GM19452 (cell line): Measurements from ENCODE around the gene PRKCE.
"Not testable (repeated sequence)": the region's sequence is repeated elsewhere in the genome, so short reads cannot be mapped to it uniquely, and the experiment has no call there.

Source experiments
- ATAC-seq: cut with Tn5 transposase; IDR thresholded peaks from one replicate; pipeline ENCODE4 v1.9.1; 2021; ENCODE audit not compliant: unreplicated experiment

Gene PRKCE

DNA sequence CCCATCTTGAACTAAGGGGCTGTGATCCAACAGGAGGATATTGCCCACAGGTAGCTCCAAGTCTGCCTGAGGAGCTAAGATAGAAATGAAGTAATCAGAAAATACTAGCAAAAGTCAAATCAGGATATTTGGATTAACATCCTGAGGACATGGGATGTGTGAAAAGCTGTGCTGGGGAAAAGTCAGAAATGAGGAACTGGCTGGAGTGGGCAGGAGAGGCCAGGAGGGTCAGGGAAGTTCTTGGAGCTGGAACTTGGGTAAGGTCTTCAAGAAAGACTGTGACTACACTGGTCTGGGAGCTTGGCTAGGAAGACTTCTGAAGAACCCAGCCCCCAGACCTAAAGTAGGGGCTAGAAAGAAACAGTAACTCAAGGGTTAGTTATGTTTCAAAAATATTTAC lies 250.9 kb downstream of the PRKCE start:
- no peak for ATAC-seq

GRCh38 chr2:45902781-45903375 lies 251.4 kb downstream of the PRKCE start:
- ATAC-seq = no peak

GRCh38 chr2:45904267-45904945 lies 252.9 kb downstream of the PRKCE start:
- ATAC-seq = peak; percentile 61

GRCh38 chr2:45904946-45905631 lies 253.6 kb downstream of the PRKCE start:
- ATAC-seq = no peak

GRCh38 chr2:45905632-45905958 lies 254.1 kb downstream of the PRKCE start:
- ATAC-seq = no peak

- no peak for ATAC-seq
These were observed 256.1 kb downstream of the PRKCE start for GRCh38 chr2:45907592-45907991.

DNA sequence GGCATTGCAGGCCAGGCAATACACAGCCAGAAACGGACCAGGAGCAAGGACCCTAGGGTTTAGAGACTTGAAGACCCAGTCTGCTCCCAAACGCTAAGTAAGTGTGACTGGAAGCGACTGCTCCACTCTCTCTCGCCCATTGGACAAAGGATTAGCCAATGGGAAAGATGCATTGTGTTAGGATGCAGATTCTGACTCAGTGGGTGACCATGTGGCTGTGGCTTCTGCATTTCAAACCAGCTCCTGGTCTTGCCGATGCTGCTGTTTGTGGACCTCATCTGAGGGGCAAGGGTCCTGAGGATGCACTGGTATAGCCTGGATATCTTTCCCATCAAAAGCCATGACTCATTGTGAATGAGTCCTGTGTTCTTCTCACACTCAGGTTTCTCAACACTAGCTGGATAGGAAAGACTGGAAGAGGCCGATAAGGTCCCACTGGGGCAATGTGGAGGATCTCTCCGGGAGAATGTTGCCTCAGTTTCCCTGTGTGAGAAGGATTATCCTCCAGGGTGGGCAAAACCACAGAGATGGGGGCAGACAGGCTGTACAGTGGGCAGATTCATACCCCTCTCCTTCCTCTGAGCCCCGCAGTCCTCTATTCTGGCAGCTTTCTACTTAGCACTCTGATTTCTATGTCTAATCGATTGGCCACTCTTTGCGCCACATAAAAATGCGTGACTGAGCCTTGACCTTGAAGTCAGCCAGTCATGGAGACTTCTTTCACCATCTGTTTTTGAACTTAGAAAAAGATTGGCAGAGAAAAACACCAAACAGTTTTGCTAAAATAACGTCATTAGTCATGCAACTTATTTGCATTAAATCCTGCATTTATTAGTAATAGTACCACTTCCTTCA lies 257.1 kb downstream of the PRKCE start:
- ATAC-seq = no peak

- no peak for ATAC-seq
These were observed 257.7 kb downstream of the PRKCE start for GRCh38 chr2:45909171-45909565.

DNA sequence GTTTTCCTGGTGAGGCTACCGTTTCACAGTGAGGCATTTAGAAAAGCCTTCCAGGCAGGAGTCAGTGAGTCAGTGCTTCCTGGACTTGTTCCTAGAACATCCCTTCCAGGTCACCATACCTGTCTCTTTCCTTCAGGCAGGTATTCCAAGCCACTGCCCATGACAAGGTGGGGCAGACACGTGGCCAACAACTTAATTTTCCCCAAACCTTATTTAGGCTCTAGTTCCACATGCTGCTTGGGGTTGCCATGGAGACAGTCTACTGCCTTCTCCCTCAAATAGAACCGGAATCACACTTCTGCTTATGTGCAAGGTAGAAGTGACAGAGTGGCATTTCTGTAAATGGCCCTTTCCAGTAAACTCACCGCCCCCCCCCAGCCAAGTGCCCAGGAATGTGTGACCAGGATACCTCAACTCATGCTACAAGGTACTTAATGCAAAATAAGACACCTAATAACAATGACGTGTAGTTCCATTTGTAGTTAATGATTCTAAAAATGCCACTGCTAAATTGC lies 258.3 kb downstream of the PRKCE start:
- peak; percentile 79 for ATAC-seq

- ATAC-seq = no peak
These were observed 259.1 kb downstream of the PRKCE start for GRCh38 chr2:45910473-45911060.

DNA sequence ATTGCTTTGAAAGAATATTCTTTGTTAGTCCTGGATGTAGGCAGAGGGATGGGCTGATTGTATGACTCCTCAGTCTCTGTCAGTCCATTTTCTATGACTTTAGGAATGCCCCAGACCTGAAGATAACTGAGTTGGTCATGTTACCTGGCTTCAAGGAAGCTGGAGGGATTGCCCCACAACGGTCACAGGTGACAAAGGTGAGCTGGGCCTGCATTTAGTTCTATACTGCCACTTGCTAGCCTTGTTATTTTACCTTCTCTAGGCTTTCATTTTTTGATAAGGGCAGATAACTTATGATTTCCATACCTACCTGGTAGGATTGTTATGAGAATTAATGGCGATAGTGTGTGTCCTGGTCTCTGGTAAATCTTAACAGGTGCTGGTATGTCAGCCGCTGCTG lies 260.1 kb downstream of the PRKCE start:
- no peak for ATAC-seq

- ATAC-seq = no peak
These were observed 260.6 kb downstream of the PRKCE start for GRCh38 chr2:45912109-45912508.

- ATAC-seq = no peak
These were observed 262.1 kb downstream of the PRKCE start for GRCh38 chr2:45913539-45913938.

DNA sequence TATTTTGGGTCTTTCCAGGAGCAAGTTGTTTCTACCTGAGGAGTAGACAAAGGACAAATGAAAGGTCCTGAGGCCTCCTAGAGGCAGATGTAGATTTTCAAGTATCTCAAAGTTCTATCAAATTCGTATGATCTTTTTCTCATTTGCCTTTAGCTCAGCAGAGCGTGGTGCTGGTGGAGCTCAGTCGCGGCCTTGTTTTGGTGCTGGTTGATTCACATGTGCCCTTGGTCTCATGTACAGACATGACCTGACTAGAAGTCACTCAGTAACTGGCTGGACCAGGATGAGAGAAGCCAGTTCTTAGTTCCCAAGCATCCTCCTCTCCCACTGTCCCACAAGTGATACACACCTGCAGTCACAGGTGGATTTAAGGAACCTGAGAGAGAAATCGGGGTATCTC lies 264.0 kb downstream of the PRKCE start:
- no peak for ATAC-seq

DNA sequence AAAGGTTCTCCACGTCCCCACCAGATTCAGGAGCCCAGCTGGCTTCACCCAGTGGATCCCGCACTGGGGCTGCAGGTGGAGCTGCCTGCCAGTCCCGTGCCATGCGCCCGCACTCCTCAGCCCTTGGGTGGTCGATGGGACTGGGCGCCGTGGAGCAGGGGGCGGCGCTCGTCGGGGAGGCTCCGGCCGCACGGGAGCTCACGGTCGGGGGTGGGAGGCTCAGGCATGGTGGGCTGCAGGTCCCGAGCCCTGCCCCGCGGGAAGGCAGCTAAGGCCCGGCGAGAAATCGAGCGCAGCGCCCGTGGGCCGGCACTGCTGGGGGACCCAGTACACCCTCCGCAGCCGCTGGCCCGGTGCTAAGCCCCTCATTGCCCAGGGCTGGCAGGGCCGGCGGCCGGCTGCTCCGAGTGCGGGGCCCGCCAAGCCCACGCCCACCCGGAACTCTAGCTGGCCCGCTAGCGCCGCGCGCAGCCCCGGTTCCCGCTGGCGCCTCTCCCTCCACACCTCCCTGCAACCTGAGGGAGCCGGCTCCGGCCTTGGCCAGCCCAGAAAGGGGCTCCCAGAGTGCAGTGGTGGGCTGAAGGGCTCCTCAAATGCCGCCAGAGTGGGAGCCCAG lies 266.2 kb downstream of the PRKCE start:
- not testable (repeated sequence) for ATAC-seq

- ATAC-seq = no peak
These were observed 267.1 kb downstream of the PRKCE start for GRCh38 chr2:45918463-45919159.

DNA sequence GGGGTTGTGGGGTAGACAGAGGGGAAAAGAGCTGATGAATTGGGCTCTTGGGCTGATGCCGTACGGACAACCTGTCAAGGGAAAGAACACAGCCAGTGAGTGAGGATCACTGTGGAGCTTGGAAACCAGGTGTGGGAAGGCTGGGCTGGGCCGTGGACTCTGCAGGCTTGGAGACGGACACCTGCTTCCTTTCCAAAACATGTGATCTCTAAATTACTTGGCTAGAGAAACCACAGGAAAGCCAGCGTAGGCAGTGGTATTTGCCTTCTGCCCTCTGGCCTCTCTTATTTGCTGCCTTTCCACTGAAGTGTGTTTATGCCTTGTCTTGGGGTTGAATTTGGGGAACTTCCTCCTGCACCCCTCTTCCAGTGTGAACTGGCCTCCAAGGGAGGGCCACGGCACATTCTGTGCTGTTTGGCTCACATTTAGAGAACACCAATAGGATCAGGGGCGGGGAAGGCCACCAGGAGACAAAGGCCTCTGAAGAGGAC lies 267.7 kb downstream of the PRKCE start:
- no peak for ATAC-seq

- no peak for ATAC-seq
These were observed 268.2 kb downstream of the PRKCE start for GRCh38 chr2:45919711-45920111.

- no peak for ATAC-seq
These were observed 270.4 kb downstream of the PRKCE start for GRCh38 chr2:45921921-45922320.

- no peak for ATAC-seq
These were observed 271.1 kb downstream of the PRKCE start for GRCh38 chr2:45922577-45922988.
